Mesenchymal stem cell (in vitro differentiated cells and primary cell): ENCODE results near the gene LARP6.

Source experiments
- DNase-seq: peaks from one replicate; pipeline ENCODE4 v3.0.0-alpha.2; 2013
- H2AFZ ChIP-seq: one replicate; pipeline ENCODE4 v1.6.1; 2013; ENCODE audit warnings: low read depth, mild to moderate bottlenecking, control low read depth, inconsistent platforms, low read length, moderate library complexity
- H2AK5ac ChIP-seq: 2 replicates; pipeline ENCODE4 v1.6.1; 2013; ENCODE audit warnings: low read length, moderate library complexity, mild to moderate bottlenecking, inconsistent platforms; ENCODE audit not compliant: severe bottlenecking
- H2BK120ac ChIP-seq: one replicate; pipeline ENCODE4 v1.6.1; 2013; ENCODE audit warnings: low read depth, mild to moderate bottlenecking, inconsistent platforms, low read length, moderate library complexity
- H2BK12ac ChIP-seq, 2 experiments: one replicate each; pipeline ENCODE4 v1.6.1; 2013; ENCODE audit warnings: inconsistent platforms in 2 of 2, low read length in 2 of 2, mild to moderate bottlenecking in 2 of 2, moderate library complexity in 2 of 2, control low read depth in 1 of 2
- H2BK15ac ChIP-seq: one replicate; pipeline ENCODE4 v1.6.1; 2013; ENCODE audit warnings: mild to moderate bottlenecking, low read depth, inconsistent platforms; ENCODE audit not compliant: poor library complexity, severe bottlenecking
- H2BK5ac ChIP-seq: 2 replicates; pipeline ENCODE4 v1.6.1; 2013; ENCODE audit warnings: low read depth, mild to moderate bottlenecking, low read length, control low read depth, inconsistent platforms; ENCODE audit not compliant: poor library complexity, severe bottlenecking
- H3K14ac ChIP-seq, 2 experiments: one replicate each; pipeline ENCODE4 v1.6.1; 2013; ENCODE audit warnings: inconsistent platforms in 2 of 2, low read length in 2 of 2, control low read depth in 1 of 2, mild to moderate bottlenecking in 1 of 2, moderate library complexity in 1 of 2
- H3K18ac ChIP-seq, 2 experiments: one replicate each; pipeline ENCODE4 v1.6.1; 2013; ENCODE audit warnings: inconsistent platforms in 2 of 2, low read length in 2 of 2, control low read depth in 1 of 2, low read depth in 1 of 2, mild to moderate bottlenecking in 1 of 2
- H3K23ac ChIP-seq, 2 experiments: one replicate each; pipeline ENCODE4 v1.6.1; 2013; ENCODE audit warnings: inconsistent platforms in 2 of 2, low read length in 2 of 2, mild to moderate bottlenecking in 2 of 2, moderate library complexity in 2 of 2, control low read depth in 1 of 2
- H3K27ac ChIP-seq: 2 replicates; pipeline ENCODE4 v1.5.1; 2013; ENCODE audit warnings: mild to moderate bottlenecking, moderate library complexity, low read length, control low read depth, inconsistent platforms; ENCODE audit not compliant: poor library complexity, severe bottlenecking
- H3K27me3 ChIP-seq, 2 experiments: 2 replicates each; pipeline versions ENCODE4 v1.6.1 to v1.7.0; 2013; ENCODE audit warnings: low read length in 2 of 2, mild to moderate bottlenecking in 2 of 2, moderate library complexity in 2 of 2, control low read depth in 1 of 2, inconsistent platforms in 1 of 2; ENCODE audit not compliant: control insufficient read depth in 1 of 2, insufficient read depth in 1 of 2
- H3K36me3 ChIP-seq, 2 experiments: 2 replicates each; pipeline versions ENCODE4 v1.6.1 to v1.7.0; 2013; ENCODE audit warnings: low read length in 2 of 2, control low read depth in 1 of 2, inconsistent platforms in 1 of 2, low read depth in 1 of 2, mild to moderate bottlenecking in 1 of 2; ENCODE audit not compliant: insufficient read depth in 2 of 2, control insufficient read depth in 1 of 2
- H3K4ac ChIP-seq, 2 experiments: one replicate each; pipeline ENCODE4 v1.6.1; 2013; ENCODE audit warnings: inconsistent platforms in 2 of 2, low read length in 2 of 2, mild to moderate bottlenecking in 2 of 2, moderate library complexity in 2 of 2, control low read depth in 1 of 2, low read depth in 1 of 2
- H3K4me1 ChIP-seq: 2 replicates; pipeline ENCODE4 v1.6.1; 2013; ENCODE audit warnings: low read depth, low read length, control low read depth; ENCODE audit not compliant: control insufficient read depth, insufficient read depth
- H3K4me2 ChIP-seq: 2 replicates; pipeline ENCODE4 v1.6.1; 2013; ENCODE audit warnings: low read length, mild to moderate bottlenecking, inconsistent platforms; ENCODE audit not compliant: poor library complexity, severe bottlenecking
- H3K4me3 ChIP-seq, 2 experiments: 2 replicates each; pipeline versions ENCODE4 v1.5.1 to v1.7.0; 2013; ENCODE audit warnings: low read length in 2 of 2, mild to moderate bottlenecking in 2 of 2, control low read depth in 1 of 2, low read depth in 1 of 2; ENCODE audit not compliant: insufficient read depth in 1 of 2
- H3K79me1 ChIP-seq: replicated peaks from 2 replicates; pipeline ENCODE4 v1.6.1; 2013; ENCODE audit warnings: mild to moderate bottlenecking, control low read depth, low read length, inconsistent platforms; ENCODE audit not compliant: poor library complexity, severe bottlenecking
- H3K9ac ChIP-seq: 2 replicates; pipeline ENCODE4 v1.7.0; 2013; ENCODE audit warnings: mild to moderate bottlenecking, low read length, moderate library complexity
- H3K9me3 ChIP-seq: 2 replicates; pipeline ENCODE4 v1.7.0; 2013; ENCODE audit warnings: mild to moderate bottlenecking, low read length; ENCODE audit not compliant: control insufficient read depth
- H4K8ac ChIP-seq: one replicate; pipeline ENCODE4 v1.6.1; 2013; ENCODE audit warnings: inconsistent platforms, mild to moderate bottlenecking, low read length, moderate library complexity
- H4K91ac ChIP-seq: one replicate; pipeline ENCODE4 v1.6.1; 2013; ENCODE audit warnings: mild to moderate bottlenecking, low read length, inconsistent platforms
- WGBS: methylation state at CpG from one replicate; pipeline ENCODE4 v1.1.7; 2013; ENCODE audit warnings: mixed read lengths; 5-methylcytosine and 5-hydroxymethylcytosine counted together

Gene LARP6

DNA sequence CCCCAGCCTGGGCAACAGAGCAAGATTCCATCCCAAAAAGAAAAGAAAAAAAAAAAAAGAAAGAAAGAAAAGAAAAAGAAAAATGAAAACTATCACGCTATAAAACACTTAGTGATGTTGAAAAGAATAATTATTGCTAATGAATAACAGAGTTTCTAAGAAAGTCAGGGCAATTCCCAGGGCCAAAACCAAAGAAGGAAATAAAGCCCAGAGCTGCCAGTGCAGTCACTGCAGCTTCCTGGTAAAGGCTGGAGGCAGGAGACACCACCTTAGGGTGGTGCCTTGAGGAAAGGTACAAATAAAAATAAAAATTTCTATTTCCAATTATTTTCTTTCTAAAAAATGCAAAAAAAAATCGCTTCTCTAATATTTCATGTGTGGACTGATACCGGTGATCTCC, 70.9 kb downstream of the LARP6 start:
- Histone ChIP-seq H3K14ac (no peak overlapping the region), H3K9me3 (no peaks in the 10 kb centered on the region), H3K4me1 (peaks cover 5% of the 10 kb centered on the region), H3K23ac (no peak overlapping the region), H2AFZ (no peak overlapping the region), H4K8ac (no peak overlapping the region), H3K79me1 (no peaks in the 10 kb centered on the region), H3K9ac (no peak overlapping the region), H3K4me3 (no peak overlapping the region), H3K4me2 (no peak overlapping the region), H3K27ac (no peak overlapping the region), H3K36me3 (no peaks in the 10 kb centered on the region), H4K91ac (no peak overlapping the region), H2BK12ac (no peak overlapping the region), H2BK120ac (no peak overlapping the region), H3K27me3 (no peaks in the 10 kb centered on the region), H3K18ac (no peak overlapping the region), H3K4ac (no peak overlapping the region), H2BK15ac (no peak overlapping the region), H2AK5ac (no peak overlapping the region), H2BK5ac (no peak overlapping the region)
- DNase-seq, result no peak
- WGBS, result 100% methylated on average over 2 of the region's 3 CpGs

DNA sequence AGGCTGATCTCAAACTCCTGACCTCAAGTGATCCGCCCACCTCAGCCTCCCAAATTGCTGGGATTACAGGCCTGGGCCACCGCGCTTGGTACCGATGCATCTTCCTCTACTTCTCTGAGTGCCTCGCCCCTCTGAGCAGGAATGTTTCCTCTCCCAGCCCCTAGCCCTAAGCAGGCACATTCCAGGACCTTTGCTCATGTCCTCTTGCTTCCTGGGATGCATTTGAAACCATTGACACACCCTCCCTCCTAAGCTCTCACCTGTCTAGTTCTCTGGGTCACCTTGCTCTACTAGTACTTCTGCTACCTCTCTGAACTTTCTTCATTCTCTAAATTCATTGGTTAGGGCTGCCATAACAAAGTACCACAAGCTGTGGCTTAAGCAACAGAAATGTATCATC, 72.7 kb downstream of the LARP6 start:
- no peak for DNase-seq
- peaks cover 7% of the 10 kb centered on the region for H3K4me1 ChIP-seq
- no peaks in the 10 kb centered on the region for H3K79me1 ChIP-seq
- H2BK12ac ChIP-seq, result no peak overlapping the region
- no peak overlapping the region for H3K4me3 ChIP-seq
- H3K18ac ChIP-seq, result no peak overlapping the region
- H3K23ac ChIP-seq, result no peak overlapping the region
- no peaks in the 10 kb centered on the region for H3K36me3 ChIP-seq
- no peak overlapping the region for H3K9ac ChIP-seq
- no peak overlapping the region for H2BK5ac ChIP-seq
- H3K27me3 ChIP-seq, result no peaks in the 10 kb centered on the region
- no peak overlapping the region for H3K14ac ChIP-seq
- H3K27ac ChIP-seq, result no peak overlapping the region
- no peak overlapping the region for H4K8ac ChIP-seq
- WGBS, result 76% methylated on average over 5 of the region's 5 CpGs
- no peak overlapping the region for H2BK120ac ChIP-seq
- no peak overlapping the region for H3K4me2 ChIP-seq
- H2AFZ ChIP-seq, result no peak overlapping the region
- H2BK15ac ChIP-seq, result no peak overlapping the region
- H2AK5ac ChIP-seq, result no peak overlapping the region
- H3K4ac ChIP-seq, result no peak overlapping the region
- no peaks in the 10 kb centered on the region for H3K9me3 ChIP-seq
- H4K91ac ChIP-seq, result no peak overlapping the region
